IPS-18a (cell line): ENCODE data around the gene SPAST.
"Not testable (repeated sequence)": the region's sequence is repeated elsewhere in the genome, so short reads cannot be mapped to it uniquely, and the experiment has no call there.

ENCODE experiments used
- H3K27ac ChIP-seq: one replicate; pipeline ENCODE4 v1.5.1; 2013; ENCODE audit warnings: low read length
- H3K27me3 ChIP-seq: one replicate; pipeline ENCODE4 v1.6.1; 2013; ENCODE audit warnings: mild to moderate bottlenecking, low read length; ENCODE audit not compliant: control insufficient read depth, insufficient read depth
- H3K36me3 ChIP-seq: one replicate; pipeline ENCODE4 v1.6.1; 2013; ENCODE audit warnings: low read depth, low read length; ENCODE audit not compliant: control insufficient read depth
- H3K4me1 ChIP-seq: one replicate; pipeline ENCODE4 v1.6.1; 2013; ENCODE audit warnings: low read depth, low read length; ENCODE audit not compliant: control insufficient read depth
- H3K4me3 ChIP-seq: one replicate; pipeline ENCODE4 v1.5.1; 2013; ENCODE audit warnings: low read length
- H3K9ac ChIP-seq: one replicate; pipeline ENCODE4 v1.6.1; 2013; ENCODE audit warnings: mild to moderate bottlenecking, low read length, moderate library complexity
- H3K9me3 ChIP-seq: one replicate; pipeline ENCODE4 v1.6.1; 2013; ENCODE audit warnings: low read depth, low read length; ENCODE audit not compliant: control insufficient read depth

SPAST gene

DNA sequence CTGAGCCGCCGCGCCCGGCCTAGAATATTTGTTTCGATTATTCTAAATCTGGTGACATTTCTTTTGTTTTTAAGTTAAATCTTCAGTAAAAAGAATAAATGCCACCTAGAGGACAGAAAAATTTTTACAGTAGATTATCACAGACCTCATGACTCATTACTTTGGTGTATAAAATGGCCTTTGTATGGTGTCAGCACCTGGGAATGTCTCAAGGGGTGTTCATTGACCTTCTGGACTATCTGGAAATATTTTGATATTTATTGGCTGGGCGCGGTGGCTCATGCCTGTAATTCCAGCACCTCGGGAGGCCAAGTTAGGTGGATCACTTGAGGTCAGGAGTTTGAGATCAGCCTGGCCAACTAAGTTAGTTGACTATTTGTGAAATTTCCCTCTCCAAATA is 72.1 kb downstream of the SPAST start:
- Histone ChIP-seq H3K4me3 (no peak overlapping the region), H3K36me3 (peaks cover 6% of the 10 kb centered on the region), H3K27ac (no peak overlapping the region), H3K9ac (no peak overlapping the region), H3K9me3 (no peaks in the 10 kb centered on the region), H3K4me1 (no peaks in the 10 kb centered on the region), H3K27me3 (no peaks in the 10 kb centered on the region)

DNA sequence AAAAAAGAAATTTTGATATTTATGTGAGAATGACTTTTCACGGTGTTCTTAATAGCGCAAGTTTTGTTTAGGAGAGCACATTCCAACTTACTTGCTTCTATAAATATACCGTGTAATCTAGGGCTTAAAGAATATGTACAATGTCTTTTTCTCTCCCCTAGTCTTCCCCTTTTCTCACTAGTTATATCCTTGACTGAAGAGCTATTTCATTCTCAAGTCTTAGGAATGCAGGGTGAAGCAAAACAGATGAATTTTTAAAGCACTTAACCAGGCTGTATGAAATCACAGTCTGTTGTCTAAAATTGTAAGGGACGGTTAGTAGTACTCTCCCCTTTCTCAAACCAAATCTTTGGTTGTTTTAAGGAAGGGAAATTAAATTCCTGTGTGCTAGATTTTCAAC is 72.7 kb downstream of the SPAST start:
- H3K36me3 ChIP-seq, result peaks cover 8% of the 10 kb centered on the region
- no peak overlapping the region for H3K9ac ChIP-seq
- H3K4me3 ChIP-seq, result no peak overlapping the region
- no peaks in the 10 kb centered on the region for H3K27me3 ChIP-seq
- no peaks in the 10 kb centered on the region for H3K4me1 ChIP-seq
- no peaks in the 10 kb centered on the region for H3K9me3 ChIP-seq
- H3K27ac ChIP-seq, result no peak overlapping the region

DNA sequence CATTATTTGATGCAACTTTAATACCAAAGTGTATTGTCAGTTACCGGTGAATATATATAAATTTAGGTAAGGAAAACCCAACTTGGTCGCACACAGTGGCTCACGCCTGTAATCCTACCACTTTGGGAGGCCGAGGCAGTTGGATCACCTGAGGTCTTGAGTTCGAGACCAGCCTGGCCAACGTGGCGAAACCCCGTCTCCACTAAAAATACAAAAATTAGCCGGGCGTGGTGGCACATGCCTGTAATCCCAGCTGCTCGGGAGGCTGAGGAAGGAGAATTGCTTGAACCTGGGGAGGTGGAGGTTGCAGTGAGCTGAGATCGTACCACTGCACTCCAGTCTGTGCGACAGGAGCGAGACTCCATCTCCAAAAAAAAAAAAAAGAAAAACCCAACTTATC is 88.2 kb downstream of the SPAST start:
- not testable (repeated sequence) for H3K4me1 ChIP-seq, H3K9ac ChIP-seq, H3K27me3 ChIP-seq, H3K36me3 ChIP-seq, H3K4me3 ChIP-seq, H3K9me3 ChIP-seq, H3K27ac ChIP-seq

DNA sequence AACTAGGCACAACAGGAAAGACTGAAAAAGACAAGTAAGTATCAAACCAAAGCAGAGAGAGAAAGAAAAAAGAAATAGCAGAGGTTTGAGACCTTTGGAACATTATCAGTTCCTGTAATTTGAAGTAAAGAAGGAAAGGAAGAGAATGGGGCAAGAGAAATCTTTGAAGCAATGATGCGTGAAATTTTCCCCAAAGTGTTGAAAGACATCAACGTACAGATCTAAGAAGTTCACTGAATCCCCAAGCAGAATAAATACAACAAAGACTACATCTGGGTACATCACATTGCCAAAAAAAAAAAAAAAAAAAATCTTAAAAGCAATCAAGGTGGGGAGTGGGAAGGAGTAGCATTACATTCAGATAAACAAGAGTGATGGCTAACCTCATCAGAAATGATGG is 96.3 kb downstream of the SPAST start:
- no peak overlapping the region for H3K9ac ChIP-seq
- H3K27ac ChIP-seq, result no peak overlapping the region
- H3K4me1 ChIP-seq, result no peaks in the 10 kb centered on the region
- H3K4me3 ChIP-seq, result no peak overlapping the region
- no peaks in the 10 kb centered on the region for H3K9me3 ChIP-seq
- no peaks in the 10 kb centered on the region for H3K27me3 ChIP-seq
- H3K36me3 ChIP-seq, result no peaks in the 10 kb centered on the region

DNA sequence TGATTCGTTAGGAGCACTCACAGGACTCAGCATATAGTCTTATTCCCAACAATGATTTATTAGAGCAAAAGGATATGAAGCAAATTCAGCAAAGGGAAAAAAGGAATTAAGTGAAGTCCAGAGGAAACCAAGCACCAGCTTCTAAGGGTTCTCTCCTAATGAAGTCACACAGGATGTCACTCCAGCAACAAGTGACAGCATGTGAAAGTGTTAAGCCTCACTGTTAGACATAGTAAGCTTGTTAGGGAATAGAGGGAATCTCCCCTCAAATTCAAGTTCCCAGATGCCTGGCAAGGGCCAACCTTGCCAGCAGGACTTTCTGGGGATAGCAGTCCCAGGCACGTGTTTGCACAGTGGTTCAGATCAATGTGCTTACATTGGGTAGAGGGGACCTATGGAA is 97.9 kb downstream of the SPAST start:
- no peak overlapping the region for H3K27ac ChIP-seq
- no peaks in the 10 kb centered on the region for H3K27me3 ChIP-seq
- no peak overlapping the region for H3K9ac ChIP-seq
- H3K9me3 ChIP-seq, result no peaks in the 10 kb centered on the region
- H3K36me3 ChIP-seq, result no peaks in the 10 kb centered on the region
- no peaks in the 10 kb centered on the region for H3K4me1 ChIP-seq
- no peak overlapping the region for H3K4me3 ChIP-seq

DNA sequence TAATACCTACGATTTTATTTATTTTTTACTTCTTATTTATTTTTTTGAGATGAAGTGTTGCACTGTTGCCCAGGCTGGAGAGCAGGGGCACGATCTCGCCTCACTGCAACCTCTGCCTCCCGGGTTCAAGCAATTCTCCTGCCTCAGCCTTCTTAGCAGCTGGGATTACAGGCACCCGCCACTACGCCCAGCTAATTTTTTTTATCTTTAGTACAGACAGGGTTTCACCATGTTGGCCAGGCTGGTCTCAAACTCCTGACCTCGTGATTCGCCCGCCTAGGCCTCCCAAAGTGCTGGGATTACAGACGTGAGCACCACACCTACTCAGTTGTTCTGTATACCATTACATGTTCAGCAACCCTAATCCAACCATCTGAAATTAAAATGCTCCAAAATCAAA is 100.9 kb downstream of the SPAST start:
- not testable (repeated sequence) for H3K9me3 ChIP-seq, H3K36me3 ChIP-seq, H3K27me3 ChIP-seq, H3K27ac ChIP-seq, H3K9ac ChIP-seq, H3K4me1 ChIP-seq
- peak overlapping the region; percentile 72 for H3K4me3 ChIP-seq

DNA sequence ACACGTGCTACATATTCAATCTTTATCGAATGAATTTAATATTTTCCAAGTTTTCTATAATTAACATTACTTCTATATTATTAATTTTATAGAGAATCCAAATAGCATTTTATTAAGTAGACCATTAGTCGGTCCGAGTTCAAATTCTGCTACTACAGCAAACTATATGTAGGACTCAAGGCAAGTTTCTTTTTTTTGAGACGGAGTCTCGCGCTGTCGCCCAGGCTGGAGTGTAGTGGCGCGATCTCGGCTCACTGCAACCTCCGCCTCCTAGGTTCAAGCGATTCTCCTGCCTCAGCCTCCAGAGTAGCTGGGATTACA is 101.6 kb downstream of the SPAST start:
- Histone ChIP-seq H3K9ac (peak overlapping the region; percentile 75), H3K4me3 (peak overlapping the region; percentile 72), H3K27ac (peak overlapping the region; percentile 67)
- H3K4me1 ChIP-seq, H3K9me3 ChIP-seq, H3K27me3 ChIP-seq, H3K36me3 ChIP-seq: not testable (repeated sequence)

DNA sequence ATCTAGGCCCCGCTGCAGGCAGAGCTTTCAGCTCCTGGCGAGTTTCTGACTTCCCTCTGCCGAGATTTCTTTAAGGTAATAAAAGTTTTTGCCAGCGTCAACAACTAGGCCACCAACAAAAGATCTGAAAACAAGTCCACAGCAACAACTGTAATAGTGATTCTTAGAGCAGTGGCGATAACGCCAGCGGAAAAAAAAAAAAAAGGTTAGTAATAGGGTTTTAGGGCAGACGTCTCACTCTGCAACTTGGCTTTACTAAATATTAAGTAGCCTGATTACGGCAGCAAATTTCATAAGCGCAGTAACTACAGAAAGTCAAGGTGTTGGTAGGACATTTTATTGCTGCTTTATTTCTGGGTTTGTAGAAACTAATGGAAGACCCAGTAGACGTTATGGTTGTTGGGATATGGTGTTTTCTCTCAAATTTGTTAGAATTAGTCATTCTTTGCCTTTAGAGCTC is 102.8 kb downstream of the SPAST start:
- Histone ChIP-seq H3K27ac (no peak overlapping the region), H3K4me1 (no peaks in the 10 kb centered on the region), H3K36me3 (peaks cover 3% of the 10 kb centered on the region), H3K27me3 (no peaks in the 10 kb centered on the region), H3K9ac (peak overlapping the region; percentile 75), H3K9me3 (no peaks in the 10 kb centered on the region), H3K4me3 (peak overlapping the region; percentile 72)

DNA sequence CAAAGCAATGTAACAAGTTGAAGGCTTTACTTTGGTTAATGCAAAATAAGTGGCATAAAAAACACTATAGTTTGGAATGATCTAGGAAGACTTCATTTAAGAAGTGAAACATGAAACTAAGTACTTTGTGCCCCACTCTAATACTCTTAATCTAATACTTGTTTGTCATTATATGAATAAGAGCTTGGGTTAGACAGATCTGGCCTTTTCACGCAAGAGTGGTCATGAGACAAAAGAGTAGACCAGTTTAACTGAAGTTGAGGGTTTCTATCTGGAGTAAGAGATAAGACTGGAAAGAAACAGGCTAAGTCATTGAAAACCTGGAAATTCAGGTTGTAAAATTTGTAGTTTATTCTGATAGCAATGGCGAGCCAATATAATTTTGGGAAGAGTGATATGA is 105.2 kb downstream of the SPAST start:
- no peaks in the 10 kb centered on the region for H3K27me3 ChIP-seq
- H3K9me3 ChIP-seq, result no peaks in the 10 kb centered on the region
- no peaks in the 10 kb centered on the region for H3K4me1 ChIP-seq
- peaks cover 7% of the 10 kb centered on the region for H3K36me3 ChIP-seq
- no peak overlapping the region for H3K4me3 ChIP-seq
- no peak overlapping the region for H3K27ac ChIP-seq
- H3K9ac ChIP-seq, result no peak overlapping the region

DNA sequence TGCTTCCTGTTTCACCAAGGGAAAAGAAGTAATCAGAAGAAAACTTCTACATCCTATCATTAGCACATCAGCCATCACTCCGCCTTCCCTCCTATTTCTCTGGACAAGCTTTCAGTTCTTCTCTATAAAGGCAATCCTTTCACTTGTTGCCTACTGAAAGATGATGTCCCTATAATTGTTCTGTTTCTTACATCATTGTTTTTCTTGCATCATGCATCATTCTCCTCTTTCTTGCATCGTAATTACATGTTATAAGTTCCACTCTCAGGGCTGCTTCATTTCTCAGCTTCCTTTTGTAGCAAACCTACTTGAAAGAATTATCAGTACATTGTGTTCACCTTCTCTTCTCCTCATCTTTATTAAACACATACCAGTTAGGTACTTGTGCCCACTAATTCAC is 109.5 kb downstream of the SPAST start:
- Histone ChIP-seq H3K27me3 (no peaks in the 10 kb centered on the region), H3K36me3 (peaks cover 19% of the 10 kb centered on the region)

DNA sequence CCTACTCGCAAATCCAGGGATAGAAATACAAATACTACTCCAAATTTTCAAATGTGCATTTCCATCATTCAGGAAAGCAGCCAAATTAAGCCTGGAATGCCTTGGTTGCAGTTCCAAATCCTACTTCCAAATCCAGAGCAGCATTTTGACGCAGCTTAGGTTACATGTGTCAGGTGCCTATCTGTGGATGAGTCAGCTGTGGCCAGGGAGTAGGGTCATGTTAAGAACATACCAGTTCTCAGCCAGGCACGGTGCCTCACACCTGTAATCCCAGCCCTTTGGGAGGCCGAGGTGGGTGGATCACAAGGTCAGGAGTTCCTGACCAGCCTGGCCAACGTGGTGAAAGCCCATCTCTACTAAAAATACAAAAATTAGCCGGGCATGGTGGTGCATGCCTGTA is 119.3 kb downstream of the SPAST start:
- H3K9ac ChIP-seq, result no peak overlapping the region
- H3K4me1 ChIP-seq, result no peaks in the 10 kb centered on the region
- no peaks in the 10 kb centered on the region for H3K9me3 ChIP-seq
- H3K36me3 ChIP-seq, result peaks cover 17% of the 10 kb centered on the region
- no peaks in the 10 kb centered on the region for H3K27me3 ChIP-seq
- no peak overlapping the region for H3K27ac ChIP-seq
- H3K4me3 ChIP-seq, result no peak overlapping the region

More for the DNA sequence above, 109.5 kb downstream of the SPAST start:
- Histone ChIP-seq H3K4me3 (no peak overlapping the region), H3K4me1 (no peaks in the 10 kb centered on the region), H3K27ac (no peak overlapping the region), H3K9ac (no peak overlapping the region), H3K9me3 (no peaks in the 10 kb centered on the region)

DNA sequence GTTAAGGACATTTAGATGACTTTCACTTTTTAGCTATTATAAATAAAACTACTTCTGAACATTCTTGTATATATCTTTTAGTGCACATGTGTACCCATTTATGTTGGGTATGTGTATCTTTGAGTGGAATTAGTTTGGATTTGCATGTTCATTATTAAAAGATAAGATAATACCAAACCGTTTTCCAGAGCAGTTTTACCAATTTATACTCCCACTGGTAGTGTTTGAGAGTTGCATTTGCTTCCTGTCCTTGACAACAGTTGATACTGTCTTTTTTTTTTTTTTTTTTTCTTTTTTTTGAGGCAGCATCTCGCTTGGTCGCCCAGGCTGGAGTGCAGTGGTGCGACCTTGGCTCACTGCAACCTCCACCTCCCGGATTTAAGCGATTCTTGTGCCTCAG is 125.7 kb downstream of the SPAST start:
- H3K9ac ChIP-seq, result no peak overlapping the region

DNA sequence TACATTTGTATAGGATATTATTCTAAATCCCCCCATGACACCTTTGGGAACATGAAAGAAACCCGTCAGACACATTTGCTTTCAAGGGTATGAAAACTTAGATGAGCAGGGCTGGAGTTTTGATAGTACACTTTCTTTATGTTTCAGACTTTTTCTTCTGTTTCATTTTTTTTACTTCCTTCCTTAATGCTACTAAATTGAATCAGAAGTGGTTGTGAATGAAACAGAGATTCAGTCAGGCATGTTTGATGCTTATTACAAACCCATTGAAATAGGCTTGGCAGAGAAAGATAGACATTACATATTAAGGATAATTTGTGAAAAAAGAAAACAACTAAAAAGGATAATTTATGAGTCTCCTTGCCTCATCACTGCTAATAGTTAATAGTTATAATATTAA is 129.1 kb downstream of the SPAST start:
- Histone ChIP-seq H3K9ac (no peak overlapping the region), H3K4me3 (no peak overlapping the region), H3K27ac (no peak overlapping the region), H3K27me3 (no peaks in the 10 kb centered on the region), H3K4me1 (no peaks in the 10 kb centered on the region), H3K9me3 (no peaks in the 10 kb centered on the region), H3K36me3 (peaks cover 19% of the 10 kb centered on the region)

More for the DNA sequence above, 125.7 kb downstream of the SPAST start:
- H3K4me3 ChIP-seq, result no peak overlapping the region
- H3K27me3 ChIP-seq, result no peaks in the 10 kb centered on the region
- H3K9me3 ChIP-seq, result no peaks in the 10 kb centered on the region
- peaks cover 27% of the 10 kb centered on the region for H3K36me3 ChIP-seq
- H3K4me1 ChIP-seq, result no peaks in the 10 kb centered on the region
- no peak overlapping the region for H3K27ac ChIP-seq
